Endothelial cell of umbilical vein (primary cell): Measurements from ENCODE around the gene VSIG4. TPM values are rescaled to one million over a fixed set of nuclear protein-coding genes. Genes with fewer than 3 reads are reported as not detected.

ENCODE experiments used
- BruUV-seq: library from RNA; stranded (reverse); fragments of 400-500 nt; replicated peaks from 2 replicates; lab custom pipeline; 2021; lab: Mats Ljungman, UMichigan
- CTCF ChIA-PET: fragments of 300-600, 350-600 bp; sonication (Branson Sonifier 250); formaldehyde crosslinking; loops from one replicate; lab custom pipeline; 2021; ENCODE audit warnings: antibody characterized with exemption, inconsistent platforms; lab: Charles Lee
- POLR2A ChIA-PET: fragments of 300-600, 350-600 bp; sonication (Branson Sonifier 250); formaldehyde crosslinking; loops from one replicate; lab custom pipeline; 2021; ENCODE audit warnings: antibody characterized with exemption, inconsistent platforms; lab: Charles Lee
- DNase-seq: peaks from one replicate; pipeline ENCODE4 v3.0.0-alpha.2; 2011; ENCODE audit warnings: low read depth, low spot score
- FAIRE-seq: peaks from 2 replicates; lab custom pipeline; 2011; peaks lifted over from hg19 to GRCh38; lab: Jason Lieb, UNC
- H2AFZ ChIP-seq: 2 replicates; pipeline ENCODE4 v1.6.0; 2012; ENCODE audit warnings: low read depth, low read length, control low read depth, inconsistent platforms
- H3K27ac ChIP-seq: 2 replicates; pipeline ENCODE4 v1.5.1; 2011; ENCODE audit warnings: low read depth, mild to moderate bottlenecking, control low read depth, low read length, moderate library complexity; ENCODE audit not compliant: insufficient read depth
- H3K27me3 ChIP-seq, 2 experiments: 2 replicates each; pipeline versions ENCODE4 v1.6.0 to v1.6.1; 2011; ENCODE audit warnings: low read length in 2 of 2, mixed read lengths in 1 of 2; ENCODE audit not compliant: control insufficient read depth in 2 of 2, insufficient read depth in 2 of 2
- H3K36me3 ChIP-seq, 2 experiments: 2 replicates in 1 of 2; 3 replicates in 1 of 2; pipeline ENCODE4 v1.5.1; 2011; ENCODE audit warnings: low read length in 2 of 2, mild to moderate bottlenecking in 1 of 2, moderate library complexity in 1 of 2; ENCODE audit not compliant: control insufficient read depth in 2 of 2, insufficient read depth in 2 of 2; ENCODE audit errors: extremely low read depth in 1 of 2
- H3K4me1 ChIP-seq: 3 replicates; pipeline ENCODE4 v1.5.1; 2011; ENCODE audit warnings: mild to moderate bottlenecking, low read length; ENCODE audit not compliant: control insufficient read depth, insufficient read depth; ENCODE audit errors: extremely low read depth
- H3K4me2 ChIP-seq: 2 replicates; pipeline ENCODE4 v1.6.1; 2011; ENCODE audit warnings: low read length, control low read depth, mixed read lengths; ENCODE audit not compliant: insufficient read depth
- H3K4me3 ChIP-seq, 3 experiments: fragments of 200-600 bp in 1 of 3; sonication (generic), shearing (Covaris generic) in 1 of 3; replicated peaks in 1 of 3; 2 replicates each; pipeline ENCODE4 v1.5.1; 2011 to 2016; ENCODE audit warnings: control low read depth in 3 of 3, low read length in 3 of 3, mild to moderate bottlenecking in 2 of 3, inconsistent platforms in 1 of 3, low read depth in 1 of 3, moderate library complexity in 1 of 3; ENCODE audit not compliant: insufficient read depth in 1 of 3
- H3K79me2 ChIP-seq: 2 replicates; pipeline ENCODE4 v1.6.0; 2012; ENCODE audit warnings: low read length, inconsistent platforms; ENCODE audit not compliant: control insufficient read depth, insufficient read depth
- H3K9ac ChIP-seq: replicated peaks from 2 replicates; pipeline ENCODE3; 2011; ENCODE audit warnings: low read length, control low read depth; ENCODE audit not compliant: insufficient read depth; ENCODE audit errors: extremely low read depth
- H3K9me1 ChIP-seq: replicated peaks from 3 replicates; pipeline ENCODE4 v1.6.0; 2011; ENCODE audit warnings: mild to moderate bottlenecking, low read length; ENCODE audit not compliant: control insufficient read depth, insufficient read depth; ENCODE audit errors: extremely low read depth
- H3K9me3 ChIP-seq: replicated peaks from 2 replicates; pipeline ENCODE4 v1.5.1; 2012; ENCODE audit warnings: low read length, inconsistent platforms; ENCODE audit not compliant: control insufficient read depth, insufficient read depth
- H4K20me1 ChIP-seq: replicated peaks from 2 replicates; pipeline ENCODE3; 2011; ENCODE audit warnings: mild to moderate bottlenecking, low read length; ENCODE audit not compliant: control insufficient read depth, insufficient read depth; ENCODE audit errors: extremely low read depth
- EZH2 ChIP-seq: IDR thresholded peaks from 2 replicates; pipeline ENCODE4 v1.6.1; 2012; ENCODE audit warnings: borderline replicate concordance, low read depth, mild to moderate bottlenecking, moderate library complexity, low read length, inconsistent platforms; ENCODE audit not compliant: severe bottlenecking
- FOS ChIP-seq: IDR thresholded peaks from 2 replicates; pipeline ENCODE4 v1.6.1; 2011; ENCODE audit warnings: mild to moderate bottlenecking, low read length, moderate library complexity, borderline replicate concordance; ENCODE audit not compliant: insufficient read depth
- GATA2 ChIP-seq: IDR thresholded peaks from 2 replicates; pipeline ENCODE4 v1.7.0; 2011; ENCODE audit warnings: low read depth, mild to moderate bottlenecking, moderate library complexity, mixed read lengths, low read length; ENCODE audit not compliant: insufficient read length, insufficient read depth
- JUN ChIP-seq: IDR thresholded peaks from 2 replicates; pipeline ENCODE4 v1.6.1; 2011; ENCODE audit warnings: borderline replicate concordance, low read depth; ENCODE audit not compliant: insufficient read length, insufficient read depth
- MYC ChIP-seq: IDR thresholded peaks from one replicate; pipeline ENCODE4 v1.6.1; 2011; ENCODE audit warnings: mild to moderate bottlenecking, low read depth, low read length
- POLR2A ChIP-seq: IDR thresholded peaks from 2 replicates; pipeline ENCODE4 v1.6.1; 2012; ENCODE audit warnings: low read depth, mild to moderate bottlenecking, control low read depth, low read length
- dilution Hi-C: fragments of 300-500 bp; cut with MboI; formaldehyde crosslinking; loops from one replicate; pipeline ENCODE4 v1.15.0; 2019; ENCODE audit warnings: low sequenced_read_pairs; ENCODE audit not compliant: extremely low pct_ligation_motif_present
- intact Hi-C: fragments of 100-400 bp; cut with micrococcal nuclease; formaldehyde crosslinking; loops from one replicate; pipeline ENCODE4 v1.10.0; 2022
- polyA plus RNA-seq, 4 experiments: library from polyadenylated mRNA; depleted of rRNA in 3 of 4; stranded (reverse) in 3 of 4; unstranded in 1 of 4; fragments of >200 nt; gene quantifications; 2 replicates each; pipeline versions ENCODE4 v1.2.1 to v1.2.3, GENCODE V29; 2011 to 2012; ENCODE audit warnings: missing spikeins in 1 of 4
- total RNA-seq: library from RNA; stranded (reverse); gene quantifications from 2 replicates; pipeline ENCODE4 v1.2.3, GENCODE V29; 2021

VSIG4 gene
- total and polyA plus RNA-seq, 2 donors (not counting 3 experiments of a cell fraction or from before 2014, with no cell fraction given), result not detected

- no peak for FAIRE-seq
- CTCF ChIA-PET, result interaction anchor here (0.9 kb wide), 1 partner anchor 443 kb away, joined by 3 read pairs; no protein-coding TSS in a partner anchor
Measured at GRCh38 chrX:66024092-66024467, 15.8 kb downstream of the VSIG4 start.

GRCh38 chrX:66023385-66024091 is 16.3 kb downstream of the VSIG4 start:
- H3K4me2 ChIP-seq, result no peak overlapping the region
- H3K4me1 ChIP-seq, result no peaks in the 10 kb centered on the region
- H3K4me3 ChIP-seq, result no peak overlapping the region
- no peak overlapping the region for H3K9ac ChIP-seq
- no TSS peak for BruUV-seq
- TF ChIP-seq JUN (no peak), POLR2A (no peak), FOS (no peak), GATA2 (no peak), MYC (no peak)
- H4K20me1 ChIP-seq, result no peaks in the 10 kb centered on the region
- no peak overlapping the region for H2AFZ ChIP-seq
- no peaks in the 10 kb centered on the region for H3K79me2 ChIP-seq
- H3K27ac ChIP-seq, result no peak overlapping the region
- dilution Hi-C loops (no loop called here), intact Hi-C loops (loop anchor here (1.0 kb wide), 1 partner anchor 441 kb away; no protein-coding TSS in a partner anchor)
- no peak for FAIRE-seq
- ChIA-PET CTCF (no interaction called here), POLR2A (no interaction called here)
- H3K9me3 ChIP-seq, result no peaks in the 10 kb centered on the region
- no peaks in the 10 kb centered on the region for H3K27me3 ChIP-seq
- no peaks in the 10 kb centered on the region for H3K9me1 ChIP-seq
- no peaks in the 10 kb centered on the region for H3K36me3 ChIP-seq
- DNase-seq, result no peak

More at GRCh38 chrX:66024092-66024467, 15.8 kb downstream of the VSIG4 start:
- H3K4me2 ChIP-seq, result no peak overlapping the region
- BruUV-seq, result no TSS peak
- H3K27ac ChIP-seq, result no peak overlapping the region
- no peaks in the 10 kb centered on the region for H4K20me1 ChIP-seq
- H3K79me2 ChIP-seq, result no peaks in the 10 kb centered on the region
- H3K9me3 ChIP-seq, result no peaks in the 10 kb centered on the region
- H3K4me3 ChIP-seq, result no peak overlapping the region
- no peaks in the 10 kb centered on the region for H3K36me3 ChIP-seq
- no peak for TF ChIP-seq EZH2
- no peak for TF ChIP-seq FOS
- no peak for TF ChIP-seq POLR2A
- H3K9ac ChIP-seq, result no peak overlapping the region
- no peaks in the 10 kb centered on the region for H3K9me1 ChIP-seq
- no peak overlapping the region for H2AFZ ChIP-seq
- POLR2A ChIA-PET, result no interaction called here
- dilution Hi-C loops, result no loop called here
- H3K4me1 ChIP-seq, result no peaks in the 10 kb centered on the region
- intact Hi-C loops, result no loop called here
- no peaks in the 10 kb centered on the region for H3K27me3 ChIP-seq
- no peak for DNase-seq
